HCT116 (cell line): Measurements from ENCODE around the gene RAET1E. TPM values are rescaled to one million over a fixed set of nuclear protein-coding genes. Genes with fewer than 3 reads are reported as not detected.
"Not testable (repeated sequence)": the region's sequence is repeated elsewhere in the genome, so short reads cannot be mapped to it uniquely, and the experiment has no call there.

Experiments used
- ATAC-seq: fragments of 200-7000 bp; cut with Tn5 transposase; 2 replicates; pipeline ENCODE4 v1.9.1; 2020; ENCODE audit warnings: mild to moderate bottlenecking, moderate library complexity
- BruUV-seq: library from RNA; stranded (reverse); fragments of 400-500 nt; replicated peaks from 2 replicates; lab custom pipeline; 2021; lab: Mats Ljungman, UMichigan
- CTCF ChIA-PET: fragments of 300-600 bp; sonication (Branson Sonifier 250); formaldehyde crosslinking; loops from one replicate; lab custom pipeline; 2021; ENCODE audit warnings: antibody characterized with exemption; lab: Charles Lee
- POLR2A ChIA-PET: fragments of 300-600, 350-600 bp; sonication (Branson Sonifier 250); formaldehyde crosslinking; loops from one replicate; lab custom pipeline; 2021; ENCODE audit warnings: antibody characterized with exemption; lab: Charles Lee
- RAD21 ChIA-PET, 2 experiments: fragments of 300-600 bp; sonication (Branson Sonifier 250); formaldehyde crosslinking; loops; one replicate each; lab custom pipeline; 2023; ENCODE audit warnings: low total read pairs in 2 of 2; ENCODE audit not compliant: uncharacterized antibody in 2 of 2, unreplicated experiment in 2 of 2, low non-redundant PET in 1 of 2; lab: Charles Lee
- DNase-seq: peaks from one replicate; pipeline ENCODE4 v3.0.0-alpha.2; 2010; ENCODE audit warnings: low read depth, low spot score
- H2AFZ ChIP-seq: fragments of 200-600 bp; shearing (Covaris generic), sonication (generic); 2 replicates; pipeline ENCODE4 v1.6.1; 2017; ENCODE audit warnings: low read depth, mixed run types, mixed read lengths, antibody characterized with exemption, low read length; ENCODE audit not compliant: poor library complexity, severe bottlenecking
- H3K27ac ChIP-seq: 2 replicates; pipeline ENCODE4 v1.5.1; 2012; ENCODE audit warnings: low read depth, low read length
- H3K27me3 ChIP-seq: fragments of 200-600 bp; sonication (generic); 2 replicates; pipeline ENCODE4 v1.6.1; 2016; ENCODE audit warnings: mixed run types, low read length, mixed read lengths; ENCODE audit not compliant: insufficient read depth
- H3K36me3 ChIP-seq, 2 experiments: fragments of 200-500 bp in 1 of 2; fragments of 200-600 bp in 1 of 2; sonication (Bioruptor generic) in 1 of 2; sonication (generic) in 1 of 2; 2 replicates each; pipeline versions ENCODE4 v1.5.1 to v1.6.1; 2014 to 2016; ENCODE audit warnings: low read length in 2 of 2, inconsistent platforms in 1 of 2, mixed read lengths in 1 of 2, mixed run types in 1 of 2; ENCODE audit not compliant: insufficient read depth in 2 of 2, control insufficient read depth in 1 of 2
- H3K4me1 ChIP-seq, 2 experiments: fragments of 200-600 bp in 1 of 2; sonication (generic) in 1 of 2; 2 replicates each; pipeline versions ENCODE4 v1.5.1 to v1.6.1; 2012 to 2017; ENCODE audit warnings: low read length in 2 of 2, inconsistent platforms in 1 of 2, mild to moderate bottlenecking in 1 of 2, mixed read lengths in 1 of 2, mixed run types in 1 of 2, moderate library complexity in 1 of 2; ENCODE audit not compliant: insufficient read depth in 2 of 2, control insufficient read depth in 1 of 2
- H3K4me2 ChIP-seq: fragments of 200-600 bp; sonication (generic); 2 replicates; pipeline ENCODE4 v1.6.1; 2017; ENCODE audit warnings: mixed run types, low read length, mixed read lengths
- H3K4me3 ChIP-seq, 2 experiments: fragments of 200-600 bp in 1 of 2; sonication (generic) in 1 of 2; replicated peaks in 1 of 2; 2 replicates each; pipeline ENCODE4 v1.5.1; 2011 to 2016; ENCODE audit warnings: low read length in 2 of 2, control low read depth in 1 of 2, low read depth in 1 of 2, mild to moderate bottlenecking in 1 of 2, mixed read lengths in 1 of 2, mixed run types in 1 of 2
- H3K79me2 ChIP-seq: fragments of 200-600 bp; sonication (generic); 2 replicates; pipeline ENCODE4 v1.6.1; 2017; ENCODE audit warnings: mild to moderate bottlenecking, mixed run types, low read length, moderate library complexity, mixed read lengths; ENCODE audit not compliant: insufficient read depth
- H3K9ac ChIP-seq: fragments of 200-600 bp; sonication (generic); 2 replicates; pipeline ENCODE4 v1.6.1; 2016; ENCODE audit warnings: low read length, mixed read lengths
- H3K9me2 ChIP-seq: fragments of 200-600 bp; sonication (generic), shearing (Covaris generic); 2 replicates; pipeline ENCODE4 v1.6.1; 2017; ENCODE audit warnings: mixed run types, mild to moderate bottlenecking, moderate library complexity; ENCODE audit not compliant: insufficient read depth
- H3K9me3 ChIP-seq, 2 experiments: fragments of 200-500 bp in 1 of 2; fragments of 200-600 bp in 1 of 2; sonication (Bioruptor generic) in 1 of 2; sonication (generic) in 1 of 2; 2 replicates each; pipeline ENCODE4 v1.6.1; 2014 to 2017; ENCODE audit warnings: low read length in 2 of 2, mixed read lengths in 2 of 2, inconsistent platforms in 1 of 2, low read depth in 1 of 2, mild to moderate bottlenecking in 1 of 2, mixed run types in 1 of 2, moderate library complexity in 1 of 2; ENCODE audit not compliant: control insufficient read depth in 1 of 2, insufficient read depth in 1 of 2
- H4K20me1 ChIP-seq: fragments of 200-600 bp; sonication (generic), shearing (Covaris generic); 2 replicates; pipeline ENCODE4 v1.6.1; 2017; ENCODE audit warnings: mixed run types, mild to moderate bottlenecking, moderate library complexity; ENCODE audit not compliant: insufficient read depth
- CBX3 ChIP-seq: IDR thresholded peaks from 2 replicates; pipeline ENCODE4 v1.6.1; 2012; ENCODE audit warnings: low read depth
- EGR1 ChIP-seq: IDR thresholded peaks from 2 replicates; pipeline ENCODE4 v1.6.1; 2012; ENCODE audit warnings: low read depth
- ELF1 ChIP-seq: IDR thresholded peaks from 2 replicates; pipeline ENCODE4 v1.6.1; 2012; ENCODE audit warnings: low read depth, borderline replicate concordance
- EZH2 ChIP-seq: fragments of 200-600 bp; sonication (generic); IDR thresholded peaks from 2 replicates; pipeline ENCODE4 v1.6.1; 2017; ENCODE audit warnings: antibody characterized with exemption, mixed run types
- EZH2phosphoT487 ChIP-seq: fragments of 200-600 bp; IDR thresholded peaks from 2 replicates; pipeline ENCODE4 v1.6.1; 2018; ENCODE audit warnings: antibody characterized with exemption, borderline replicate concordance
- FOSL1 ChIP-seq: IDR thresholded peaks from 2 replicates; pipeline ENCODE4 v1.6.1; 2012; ENCODE audit warnings: low read depth
- JUND ChIP-seq: IDR thresholded peaks from 2 replicates; pipeline ENCODE4 v1.6.1; 2012
- POLR2A ChIP-seq: IDR thresholded peaks from 2 replicates; pipeline ENCODE4 v1.7.0; 2011; ENCODE audit warnings: borderline replicate concordance; ENCODE audit not compliant: insufficient read depth, insufficient read length; ENCODE audit errors: extremely low read depth
- POLR2AphosphoS5 ChIP-seq: IDR thresholded peaks from 2 replicates; pipeline ENCODE4 v1.6.1; 2011; ENCODE audit warnings: mild to moderate bottlenecking, low read depth, low read length, moderate library complexity
- SIN3A ChIP-seq: IDR thresholded peaks from 2 replicates; pipeline ENCODE4 v1.6.1; 2012; ENCODE audit warnings: low read depth
- ZBTB33 ChIP-seq: IDR thresholded peaks from 2 replicates; pipeline ENCODE4 v1.6.1; 2011; ENCODE audit warnings: mild to moderate bottlenecking, low read length, moderate library complexity; ENCODE audit not compliant: insufficient replicate concordance; ENCODE audit errors: extremely low read depth
- ZFX ChIP-seq: fragments of 450-650 bp; IDR thresholded peaks from 2 replicates; pipeline ENCODE4 v1.6.1; 2017
- intact Hi-C: fragments of 100-400 bp; cut with micrococcal nuclease; formaldehyde crosslinking; loops from 2 replicates; pipeline ENCODE4 v1.10.0; 2022
- total RNA-seq: library from RNA; stranded (reverse); gene quantifications from one replicate; pipeline ENCODE4 v1.2.1, GENCODE V29; 2021; ENCODE audit not compliant: unreplicated experiment
- TF ChIP-seq, protein P1 (sequence below): IDR thresholded peaks from 2 replicates; pipeline ENCODE4 v1.6.1; 2012
- TF ChIP-seq, protein P2 (sequence below), 3 experiments: fragments of 200-600 bp in 1 of 3; sonication (generic) in 1 of 3; IDR thresholded peaks in 2 of 3; conservative IDR thresholded peaks in 1 of 3; 2 replicates each; pipeline ENCODE4 v1.5.1; 2012 to 2017; ENCODE audit warnings: low read depth in 2 of 3, low read length in 2 of 3, antibody characterized with exemption in 1 of 3, borderline replicate concordance in 1 of 3, control low read depth in 1 of 3, mild to moderate bottlenecking in 1 of 3, mixed read lengths in 1 of 3, mixed run types in 1 of 3, moderate library complexity in 1 of 3; ENCODE audit not compliant: insufficient read depth in 1 of 3

RAET1E gene
- total RNA-seq, 1 experiment from 2014 or later: 3.9 TPM

DNA sequence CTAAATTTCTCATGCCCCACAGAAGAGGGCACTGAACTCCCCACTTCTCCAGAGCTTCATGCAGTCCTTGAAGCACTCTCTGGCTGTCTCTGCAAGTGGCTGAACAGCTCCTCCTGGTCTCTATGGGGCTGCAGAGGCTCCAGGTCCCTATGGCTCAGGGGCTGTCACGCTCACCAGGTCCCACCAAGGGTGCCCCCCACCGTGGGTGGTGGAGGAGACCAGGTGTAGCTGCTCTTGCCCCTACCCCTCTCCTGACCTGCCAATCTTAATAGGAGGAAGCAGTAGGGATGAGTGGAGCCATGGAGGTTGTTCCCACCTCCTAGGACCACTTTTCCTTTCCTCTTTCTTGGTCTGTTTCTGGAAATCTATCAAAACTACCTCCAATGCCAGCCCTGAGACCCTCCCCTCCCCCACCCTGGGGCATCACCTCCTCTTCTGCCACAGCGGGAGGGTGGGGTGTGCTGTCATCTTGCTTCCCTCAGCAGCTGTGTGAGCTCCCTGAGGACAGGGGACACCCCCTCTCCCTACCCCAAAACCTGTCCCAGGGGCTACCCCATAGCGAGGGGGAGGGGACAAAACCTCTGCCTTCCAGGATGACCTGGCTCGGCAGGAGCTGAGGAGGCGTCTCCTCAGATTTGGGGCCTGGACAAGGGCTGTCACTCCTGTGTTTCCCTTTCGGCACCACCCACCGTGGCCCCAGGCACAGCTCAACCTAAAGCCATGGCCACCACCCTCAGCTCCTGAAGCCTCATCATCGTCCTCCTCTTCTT, 12.0 kb upstream of the RAET1E start:
- RAD21 ChIA-PET: no interaction called here

DNA sequence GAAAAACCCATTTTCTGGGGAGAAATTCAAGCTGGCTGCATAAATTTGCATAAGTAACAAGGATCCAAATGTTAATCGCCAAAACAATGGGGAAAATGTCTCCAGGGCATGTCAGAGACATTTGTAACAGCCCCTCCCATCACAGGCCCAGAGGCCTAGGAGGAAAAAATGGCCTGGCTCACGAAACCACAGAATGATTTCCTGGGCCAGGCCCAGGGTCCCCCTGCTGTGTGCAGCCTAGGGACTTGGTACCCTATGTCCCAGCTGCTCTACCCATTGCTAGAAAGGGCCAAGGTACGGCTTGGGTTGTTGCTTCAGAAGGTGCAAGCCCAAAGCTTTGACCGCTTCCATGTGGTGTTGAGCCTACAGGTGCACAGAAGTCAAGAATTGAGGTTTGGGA, 10.6 kb upstream of the RAET1E start:
- H3K9ac ChIP-seq, CTCF ChIA-PET, RAD21 ChIA-PET, H3K27me3 ChIP-seq, H3K79me2 ChIP-seq, H4K20me1 ChIP-seq, H2AFZ ChIP-seq, intact Hi-C loops, POLR2A ChIA-PET, H3K9me2 ChIP-seq, H3K36me3 ChIP-seq, H3K9me3 ChIP-seq, H3K4me3 ChIP-seq, H3K4me2 ChIP-seq, H3K4me1 ChIP-seq, DNase-seq, ATAC-seq, H3K27ac ChIP-seq, BruUV-seq: not testable (repeated sequence)

More for the DNA sequence above, 12.0 kb upstream of the RAET1E start:
- ChIA-PET POLR2A (no interaction called here), CTCF (no interaction called here)
- Histone ChIP-seq H3K9me3 (peaks cover 5 to 6% of the 10 kb centered on the region in 2 experiments; a peak in 2 of 4 replicates), H3K4me2 (no peak overlapping the region), H2AFZ (no peak overlapping the region), H4K20me1 (no peaks in the 10 kb centered on the region), H3K4me1 (no peaks in the 10 kb centered on the region), H3K27me3 (no peaks in the 10 kb centered on the region), H3K79me2 (no peaks in the 10 kb centered on the region), H3K36me3 (no peaks in the 10 kb centered on the region), H3K27ac (no peak overlapping the region), H3K9me2 (no peaks in the 10 kb centered on the region), H3K9ac (no peak overlapping the region), H3K4me3 (no peak overlapping the region)
- DNase-seq: no peak
- no TSS peak for BruUV-seq
- intact Hi-C loops: no loop called here
- ATAC-seq: no peak
- TF ChIP-seq SIN3A (no peak), EGR1 (no peak), EZH2phosphoT487 (no peak), ELF1 (no peak), ZFX (no peak), ZBTB33 (no peak), EZH2 (no peak), POLR2A (no peak), JUND (no peak), FOSL1 (no peak), CBX3 (no peak), POLR2AphosphoS5 (no peak)
- TF ChIP-seq, protein P1, sequence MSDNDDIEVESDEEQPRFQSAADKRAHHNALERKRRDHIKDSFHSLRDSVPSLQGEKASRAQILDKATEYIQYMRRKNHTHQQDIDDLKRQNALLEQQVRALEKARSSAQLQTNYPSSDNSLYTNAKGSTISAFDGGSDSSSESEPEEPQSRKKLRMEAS: no peak
- TF ChIP-seq, protein P2, sequence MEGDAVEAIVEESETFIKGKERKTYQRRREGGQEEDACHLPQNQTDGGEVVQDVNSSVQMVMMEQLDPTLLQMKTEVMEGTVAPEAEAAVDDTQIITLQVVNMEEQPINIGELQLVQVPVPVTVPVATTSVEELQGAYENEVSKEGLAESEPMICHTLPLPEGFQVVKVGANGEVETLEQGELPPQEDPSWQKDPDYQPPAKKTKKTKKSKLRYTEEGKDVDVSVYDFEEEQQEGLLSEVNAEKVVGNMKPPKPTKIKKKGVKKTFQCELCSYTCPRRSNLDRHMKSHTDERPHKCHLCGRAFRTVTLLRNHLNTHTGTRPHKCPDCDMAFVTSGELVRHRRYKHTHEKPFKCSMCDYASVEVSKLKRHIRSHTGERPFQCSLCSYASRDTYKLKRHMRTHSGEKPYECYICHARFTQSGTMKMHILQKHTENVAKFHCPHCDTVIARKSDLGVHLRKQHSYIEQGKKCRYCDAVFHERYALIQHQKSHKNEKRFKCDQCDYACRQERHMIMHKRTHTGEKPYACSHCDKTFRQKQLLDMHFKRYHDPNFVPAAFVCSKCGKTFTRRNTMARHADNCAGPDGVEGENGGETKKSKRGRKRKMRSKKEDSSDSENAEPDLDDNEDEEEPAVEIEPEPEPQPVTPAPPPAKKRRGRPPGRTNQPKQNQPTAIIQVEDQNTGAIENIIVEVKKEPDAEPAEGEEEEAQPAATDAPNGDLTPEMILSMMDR (IDR thresholded peaks at IDR 0.05 in 2 of 3, conservative IDR thresholded peaks at IDR 0.05 in 1 of 3; ENCODE audit: borderline replicate concordance in 1 of 3, insufficient read depth in 1 of 3, low read depth in 2 of 3, low read length in 2 of 3): no peak
